IPS-18a (cell line): ENCODE results near the gene PDIA2.

ENCODE experiments used
- H3K27ac ChIP-seq: one replicate; pipeline ENCODE4 v1.5.1; 2013; ENCODE audit warnings: low read length
- H3K27me3 ChIP-seq: one replicate; pipeline ENCODE4 v1.6.1; 2013; ENCODE audit warnings: mild to moderate bottlenecking, low read length; ENCODE audit not compliant: control insufficient read depth, insufficient read depth
- H3K36me3 ChIP-seq: one replicate; pipeline ENCODE4 v1.6.1; 2013; ENCODE audit warnings: low read depth, low read length; ENCODE audit not compliant: control insufficient read depth
- H3K4me1 ChIP-seq: one replicate; pipeline ENCODE4 v1.6.1; 2013; ENCODE audit warnings: low read depth, low read length; ENCODE audit not compliant: control insufficient read depth
- H3K4me3 ChIP-seq: one replicate; pipeline ENCODE4 v1.5.1; 2013; ENCODE audit warnings: low read length
- H3K9ac ChIP-seq: one replicate; pipeline ENCODE4 v1.6.1; 2013; ENCODE audit warnings: mild to moderate bottlenecking, low read length, moderate library complexity
- H3K9me3 ChIP-seq: one replicate; pipeline ENCODE4 v1.6.1; 2013; ENCODE audit warnings: low read depth, low read length; ENCODE audit not compliant: control insufficient read depth

The PDIA2 gene

GRCh38 chr16:309476-309875, 26.5 kb downstream of the PDIA2 start:
- Histone ChIP-seq H3K4me3 (no peak overlapping the region), H3K9me3 (no peaks in the 10 kb centered on the region), H3K9ac (no peak overlapping the region), H3K4me1 (no peaks in the 10 kb centered on the region), H3K27ac (no peak overlapping the region), H3K27me3 (no peaks in the 10 kb centered on the region), H3K36me3 (peaks cover 21% of the 10 kb centered on the region)

- H3K27ac ChIP-seq: no peak overlapping the region
- no peaks in the 10 kb centered on the region for H3K27me3 ChIP-seq
- no peaks in the 10 kb centered on the region for H3K9me3 ChIP-seq
- H3K9ac ChIP-seq: no peak overlapping the region
- H3K4me1 ChIP-seq: no peaks in the 10 kb centered on the region
- no peak overlapping the region for H3K4me3 ChIP-seq
- peaks cover 21% of the 10 kb centered on the region for H3K36me3 ChIP-seq
These were observed 28.8 kb downstream of the PDIA2 start for GRCh38 chr16:311725-312124.

GRCh38 chr16:314351-314750, 31.4 kb downstream of the PDIA2 start:
- Histone ChIP-seq H3K4me1 (peaks cover 5% of the 10 kb centered on the region), H3K36me3 (peaks cover 13% of the 10 kb centered on the region), H3K9me3 (no peaks in the 10 kb centered on the region), H3K4me3 (no peak overlapping the region), H3K9ac (no peak overlapping the region), H3K27ac (no peak overlapping the region), H3K27me3 (no peaks in the 10 kb centered on the region)

GRCh38 chr16:314795-315299, 31.9 kb downstream of the PDIA2 start:
- Histone ChIP-seq H3K27ac (no peak overlapping the region), H3K4me1 (peaks cover 7% of the 10 kb centered on the region), H3K9ac (no peak overlapping the region), H3K36me3 (peaks cover 13% of the 10 kb centered on the region), H3K9me3 (no peaks in the 10 kb centered on the region), H3K4me3 (no peak overlapping the region), H3K27me3 (no peaks in the 10 kb centered on the region)

- H3K9ac ChIP-seq: no peak overlapping the region
- H3K4me1 ChIP-seq: peaks cover 7% of the 10 kb centered on the region
- H3K27ac ChIP-seq: no peak overlapping the region
- H3K36me3 ChIP-seq: peaks cover 12% of the 10 kb centered on the region
- no peak overlapping the region for H3K4me3 ChIP-seq
- no peaks in the 10 kb centered on the region for H3K27me3 ChIP-seq
- H3K9me3 ChIP-seq: no peaks in the 10 kb centered on the region
These were observed 33.9 kb downstream of the PDIA2 start for GRCh38 chr16:316741-317464.

- Histone ChIP-seq H3K27me3 (no peaks in the 10 kb centered on the region), H3K9me3 (no peaks in the 10 kb centered on the region), H3K36me3 (peaks cover 11% of the 10 kb centered on the region), H3K27ac (no peak overlapping the region), H3K4me3 (no peak overlapping the region), H3K9ac (no peak overlapping the region), H3K4me1 (peaks cover 7% of the 10 kb centered on the region)
These were observed 34.6 kb downstream of the PDIA2 start for GRCh38 chr16:317583-317982.

GRCh38 chr16:318628-319027, 35.7 kb downstream of the PDIA2 start:
- Histone ChIP-seq H3K9me3 (no peaks in the 10 kb centered on the region), H3K4me1 (peaks cover 7% of the 10 kb centered on the region), H3K27me3 (no peaks in the 10 kb centered on the region), H3K36me3 (peaks cover 9% of the 10 kb centered on the region), H3K9ac (no peak overlapping the region), H3K27ac (no peak overlapping the region), H3K4me3 (no peak overlapping the region)

GRCh38 chr16:320206-320605, 37.2 kb downstream of the PDIA2 start:
- H3K9ac ChIP-seq: no peak overlapping the region

GRCh38 chr16:321532-321931, 38.6 kb downstream of the PDIA2 start:
- H3K27ac ChIP-seq: no peak overlapping the region
- no peak overlapping the region for H3K9ac ChIP-seq
- H3K36me3 ChIP-seq: no peaks in the 10 kb centered on the region
- H3K9me3 ChIP-seq: no peaks in the 10 kb centered on the region
- H3K4me1 ChIP-seq: peaks cover 12% of the 10 kb centered on the region
- H3K4me3 ChIP-seq: no peak overlapping the region
- no peaks in the 10 kb centered on the region for H3K27me3 ChIP-seq

More at GRCh38 chr16:320206-320605, 37.2 kb downstream of the PDIA2 start:
- Histone ChIP-seq H3K9me3 (no peaks in the 10 kb centered on the region), H3K36me3 (no peaks in the 10 kb centered on the region), H3K27me3 (no peaks in the 10 kb centered on the region), H3K4me3 (no peak overlapping the region), H3K4me1 (peaks cover 12% of the 10 kb centered on the region), H3K27ac (no peak overlapping the region)

- peaks cover 12% of the 10 kb centered on the region for H3K4me1 ChIP-seq
- H3K9ac ChIP-seq: no peak overlapping the region
- H3K36me3 ChIP-seq: no peaks in the 10 kb centered on the region
- H3K4me3 ChIP-seq: no peak overlapping the region
- no peaks in the 10 kb centered on the region for H3K27me3 ChIP-seq
- no peak overlapping the region for H3K27ac ChIP-seq
- H3K9me3 ChIP-seq: no peaks in the 10 kb centered on the region
These were observed 39.6 kb downstream of the PDIA2 start for GRCh38 chr16:322476-323143.

GRCh38 chr16:324201-324450, 41.2 kb downstream of the PDIA2 start:
- Histone ChIP-seq H3K4me1 (peaks cover 8% of the 10 kb centered on the region), H3K27me3 (no peaks in the 10 kb centered on the region), H3K27ac (no peak overlapping the region), H3K4me3 (no peak overlapping the region), H3K36me3 (no peaks in the 10 kb centered on the region), H3K9ac (no peak overlapping the region), H3K9me3 (no peaks in the 10 kb centered on the region)
